Effector memory CD4-positive, alpha-beta T cell (primary cell): ENCODE measurements around the gene IL1B.
"Not testable (repeated sequence)": the region's sequence is repeated elsewhere in the genome, so short reads cannot be mapped to it uniquely, and the experiment has no call there.

Experiments
- DNase-seq, 3 donors: peaks; one replicate each; pipeline ENCODE4 v3.0.0-alpha.2; 2020
- H3K27ac ChIP-seq: 2 replicates; pipeline ENCODE4 v1.7.0; 2013; ENCODE audit warnings: mild to moderate bottlenecking, low read length, moderate library complexity; ENCODE audit not compliant: insufficient read depth, poor library complexity, severe bottlenecking
- H3K27me3 ChIP-seq: replicated peaks from 2 replicates; pipeline ENCODE4 v1.7.0; 2013; ENCODE audit warnings: mild to moderate bottlenecking, low read length; ENCODE audit not compliant: insufficient read depth, control insufficient read depth, poor library complexity, severe bottlenecking
- H3K36me3 ChIP-seq: 2 replicates; pipeline ENCODE4 v1.7.0; 2013; ENCODE audit warnings: mild to moderate bottlenecking, low read length, moderate library complexity; ENCODE audit not compliant: control insufficient read depth, insufficient read depth
- H3K4me1 ChIP-seq: 2 replicates; pipeline ENCODE4 v1.7.0; 2013; ENCODE audit warnings: low read length, mild to moderate bottlenecking; ENCODE audit not compliant: control insufficient read depth, insufficient read depth, poor library complexity, severe bottlenecking
- H3K4me3 ChIP-seq: 2 replicates; pipeline ENCODE4 v1.7.0; 2013; ENCODE audit warnings: low read length, low read depth, mild to moderate bottlenecking; ENCODE audit not compliant: insufficient read depth, poor library complexity, severe bottlenecking
- H3K9me3 ChIP-seq: 2 replicates; pipeline ENCODE4 v1.7.0; 2013; ENCODE audit warnings: mild to moderate bottlenecking, low read length, moderate library complexity; ENCODE audit not compliant: control insufficient read depth

The IL1B gene

GRCh38 chr2:112876971-112877361 lies 40.4 kb upstream of the IL1B start:
- H3K4me3 ChIP-seq: no peak overlapping the region
- no peak overlapping the region for H3K27ac ChIP-seq
- no peaks in the 10 kb centered on the region for H3K36me3 ChIP-seq
- H3K4me1 ChIP-seq: no peaks in the 10 kb centered on the region
- H3K27me3 ChIP-seq: no peaks in the 10 kb centered on the region
- no peak for DNase-seq
- H3K9me3 ChIP-seq: no peaks in the 10 kb centered on the region

GRCh38 chr2:112876257-112876970 lies 39.8 kb upstream of the IL1B start:
- H3K4me1 ChIP-seq: no peaks in the 10 kb centered on the region
- no peak overlapping the region for H3K4me3 ChIP-seq
- no peak for DNase-seq
- H3K36me3 ChIP-seq: no peaks in the 10 kb centered on the region
- no peaks in the 10 kb centered on the region for H3K27me3 ChIP-seq
- H3K9me3 ChIP-seq: no peaks in the 10 kb centered on the region
- H3K27ac ChIP-seq: no peak overlapping the region

- no peak for DNase-seq
These were observed 34.6 kb upstream of the IL1B start for GRCh38 chr2:112870841-112871835.

DNA sequence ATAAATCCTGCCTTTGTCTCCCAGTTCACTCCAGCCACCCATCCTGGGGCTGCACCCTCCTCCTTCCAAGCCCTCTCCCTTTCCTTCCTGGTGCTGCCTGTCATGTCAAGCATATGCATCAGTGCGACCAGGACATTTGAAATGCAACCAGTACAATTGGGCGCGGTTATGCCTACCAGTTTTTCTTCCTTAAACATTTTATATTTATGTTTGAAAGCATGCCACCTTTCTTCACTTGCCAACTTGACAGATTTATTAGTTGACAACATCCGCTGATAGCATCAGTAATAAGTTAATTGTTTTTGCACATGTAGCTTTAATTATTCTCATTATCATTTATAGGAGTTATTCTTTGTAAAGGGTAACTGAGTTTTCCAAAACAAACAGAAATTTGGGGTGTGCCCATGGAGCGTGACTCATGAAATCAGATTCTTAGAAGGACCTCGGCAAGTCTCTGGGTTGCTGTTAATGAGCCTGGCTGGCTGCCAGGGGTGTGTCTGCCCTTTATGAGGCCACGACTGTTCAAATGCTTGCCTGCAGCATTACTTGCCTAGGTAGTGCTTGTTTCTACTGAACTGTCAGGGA lies 32.8 kb upstream of the IL1B start:
- H3K4me3 ChIP-seq: no peak overlapping the region
- no peak for DNase-seq
- H3K4me1 ChIP-seq: no peaks in the 10 kb centered on the region
- no peaks in the 10 kb centered on the region for H3K36me3 ChIP-seq
- H3K9me3 ChIP-seq: no peaks in the 10 kb centered on the region
- H3K27ac ChIP-seq: no peak overlapping the region
- H3K27me3 ChIP-seq: no peaks in the 10 kb centered on the region

More at GRCh38 chr2:112870841-112871835, 34.6 kb upstream of the IL1B start:
- Histone ChIP-seq H3K36me3 (no peaks in the 10 kb centered on the region), H3K27me3 (no peaks in the 10 kb centered on the region), H3K4me1 (no peaks in the 10 kb centered on the region), H3K4me3 (no peak overlapping the region), H3K9me3 (no peaks in the 10 kb centered on the region), H3K27ac (no peak overlapping the region)

DNA sequence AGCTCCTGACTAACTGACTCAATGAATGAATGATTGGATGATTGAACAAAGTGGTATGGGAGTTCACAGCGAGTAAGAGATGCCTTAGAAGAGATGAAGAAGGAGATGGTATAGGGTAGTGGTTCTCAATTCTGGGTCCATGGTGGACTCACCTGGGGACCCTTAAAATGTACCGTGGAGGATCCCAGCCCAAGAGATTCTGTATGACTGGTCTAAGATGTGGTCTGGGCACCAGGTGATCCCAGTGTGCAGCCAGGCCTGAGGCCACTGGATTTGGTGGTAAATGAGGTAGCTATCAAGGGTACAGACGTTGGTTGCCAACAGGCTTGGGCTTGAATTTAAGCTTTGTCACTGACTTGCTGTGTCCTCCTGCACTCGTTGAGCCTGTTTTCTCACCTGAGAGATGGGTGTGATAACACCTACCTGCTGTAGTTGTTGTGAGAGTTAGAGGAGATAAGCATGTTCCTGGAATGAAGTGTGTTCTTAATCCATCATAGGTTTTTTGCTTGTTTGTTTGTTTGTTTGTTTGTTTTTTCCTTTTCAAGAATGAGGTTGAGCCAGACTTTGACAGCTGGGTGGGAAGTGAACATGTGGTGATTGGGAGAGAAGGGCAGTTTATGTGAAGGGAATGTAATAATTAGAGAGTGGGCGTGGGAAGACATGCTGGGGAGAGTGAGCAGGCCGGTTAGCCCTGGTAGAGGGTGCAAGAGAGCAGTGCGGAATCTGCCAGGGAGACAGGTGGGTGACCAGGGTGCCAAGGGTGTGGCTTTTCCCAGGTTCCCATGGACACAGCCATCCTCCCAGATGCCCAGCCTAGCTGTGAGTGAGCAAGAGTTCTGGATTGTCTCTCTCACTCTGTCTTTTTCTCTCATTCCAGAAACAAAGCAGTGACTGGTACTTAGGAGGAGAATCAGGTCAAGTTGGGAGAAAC lies 31.4 kb upstream of the IL1B start:
- no peaks in the 10 kb centered on the region for H3K4me1 ChIP-seq
- H3K27ac ChIP-seq: no peak overlapping the region
- H3K4me3 ChIP-seq: no peak overlapping the region
- DNase-seq: no peak
- no peaks in the 10 kb centered on the region for H3K9me3 ChIP-seq
- no peaks in the 10 kb centered on the region for H3K27me3 ChIP-seq
- no peaks in the 10 kb centered on the region for H3K36me3 ChIP-seq

DNA sequence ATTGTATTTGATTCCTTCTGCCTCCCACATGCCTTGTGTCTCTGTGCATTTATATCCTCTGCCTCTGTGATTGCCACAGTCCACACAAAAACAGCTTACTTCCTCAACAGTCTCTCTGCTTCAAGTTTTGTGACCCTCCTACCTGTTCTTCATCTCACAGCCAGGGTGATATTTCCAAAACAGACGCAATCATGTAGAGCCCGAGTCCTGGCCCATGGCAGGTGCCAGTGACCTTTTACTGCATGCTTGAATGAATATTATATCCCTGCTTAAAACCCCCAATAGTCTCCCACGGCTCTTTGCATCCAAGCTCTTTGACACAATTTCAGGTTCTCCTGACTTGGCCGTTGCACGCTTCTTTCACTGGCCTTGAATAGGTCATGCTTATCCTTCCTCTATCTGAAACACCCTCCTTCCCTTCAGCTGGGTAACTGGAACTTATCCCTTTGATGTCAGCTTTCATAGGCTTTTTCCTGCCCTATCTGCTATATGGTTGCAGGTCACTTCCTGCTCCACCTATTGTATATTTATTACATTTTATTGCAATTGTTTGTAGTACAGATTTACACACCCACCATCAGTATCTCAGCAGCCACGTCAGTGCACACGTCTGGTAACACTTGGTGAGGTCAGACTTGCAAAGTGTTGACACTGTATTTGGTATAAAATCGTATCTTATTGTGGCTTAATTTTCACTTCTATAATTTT lies 29.7 kb upstream of the IL1B start:
- Histone ChIP-seq H3K4me1 (no peaks in the 10 kb centered on the region), H3K9me3 (no peaks in the 10 kb centered on the region), H3K27ac (no peak overlapping the region), H3K36me3 (no peaks in the 10 kb centered on the region), H3K4me3 (no peak overlapping the region), H3K27me3 (no peaks in the 10 kb centered on the region)
- DNase-seq: no peak

GRCh38 chr2:112864072-112864471 lies 27.5 kb upstream of the IL1B start:
- H3K36me3 ChIP-seq: no peaks in the 10 kb centered on the region
- H3K4me3 ChIP-seq: no peak overlapping the region
- DNase-seq: no peak
- no peak overlapping the region for H3K27ac ChIP-seq
- H3K9me3 ChIP-seq: no peaks in the 10 kb centered on the region
- H3K27me3 ChIP-seq: no peaks in the 10 kb centered on the region
- no peaks in the 10 kb centered on the region for H3K4me1 ChIP-seq

- not testable (repeated sequence) for DNase-seq, H3K27me3 ChIP-seq, H3K4me1 ChIP-seq, H3K9me3 ChIP-seq, H3K36me3 ChIP-seq, H3K27ac ChIP-seq, H3K4me3 ChIP-seq
These were observed 23.0 kb upstream of the IL1B start for GRCh38 chr2:112859406-112860183.
